Activated CD4-positive, alpha-beta T cell treated with anti-CD3 and anti-CD28 coated beads, Interleukin-2, amount 10 ng/mL, durations not matched to agents 24 days and 14 days (primary cell): Measurements from ENCODE around the gene CAPN3. TPM values are rescaled to one million over a fixed set of nuclear protein-coding genes. Genes with fewer than 3 reads are reported as not detected.

Experiments used
- DNase-seq: peaks from one replicate; pipeline ENCODE4 v3.0.0; 2022
- H3K27ac Mint-ChIP-seq: one replicate; pipeline ENCODE4 v1.8.0; 2022; ENCODE audit warnings: mild to moderate bottlenecking, mixed read lengths
- H3K27me3 Mint-ChIP-seq: one replicate; pipeline ENCODE4 v1.8.0; 2022; ENCODE audit warnings: mixed read lengths
- H3K36me3 Mint-ChIP-seq: one replicate; pipeline ENCODE4 v1.8.0; 2022; ENCODE audit warnings: low read depth, mild to moderate bottlenecking, mixed read lengths
- H3K4me1 Mint-ChIP-seq: one replicate; pipeline ENCODE4 v1.8.0; 2021; ENCODE audit warnings: mixed read lengths
- H3K4me3 Mint-ChIP-seq: one replicate; pipeline ENCODE4 v1.8.0; 2022; ENCODE audit warnings: mild to moderate bottlenecking, moderate library complexity, mixed read lengths
- H3K9me3 Mint-ChIP-seq: one replicate; pipeline ENCODE4 v1.8.0; 2021; ENCODE audit warnings: mixed read lengths
- intact Hi-C: fragments of 100-400 bp; cut with micrococcal nuclease; formaldehyde crosslinking; loops from one replicate; pipeline ENCODE4 v1.15.1; 2023
- total RNA-seq: library from RNA; stranded (reverse); gene quantifications from 2 replicates; pipeline ENCODE4 v1.2.3, GENCODE V29; 2022

Gene CAPN3
- total RNA-seq, 1 donor from 2014 or later: 2.3 TPM

- Mint-ChIP-seq H3K36me3 (peaks cover 48% of the 10 kb centered on the region), H3K4me1 (no peaks in the 10 kb centered on the region), H3K27ac (no peak overlapping the region), H3K27me3 (no peaks in the 10 kb centered on the region), H3K4me3 (no peak overlapping the region), H3K9me3 (no peaks in the 10 kb centered on the region)
- DNase-seq: no peak
- intact Hi-C loops: no loop called here
Measured at GRCh38 chr15:42419369-42419768, 60.1 kb downstream of the CAPN3 start.

- Mint-ChIP-seq H3K9me3 (no peaks in the 10 kb centered on the region), H3K4me1 (no peaks in the 10 kb centered on the region), H3K27ac (no peak overlapping the region), H3K4me3 (no peak overlapping the region), H3K36me3 (peaks cover 53% of the 10 kb centered on the region), H3K27me3 (no peaks in the 10 kb centered on the region)
- DNase-seq: no peak
- intact Hi-C loops: no loop called here
Measured at GRCh38 chr15:42421376-42421775, 62.1 kb downstream of the CAPN3 start.

GRCh38 chr15:42427429-42428223 is 68.3 kb downstream of the CAPN3 start:
- H3K4me1 Mint-ChIP-seq: peaks cover 5% of the 10 kb centered on the region
- no peak for DNase-seq
- intact Hi-C loops: no loop called here
- no peak overlapping the region for H3K27ac Mint-ChIP-seq
- no peaks in the 10 kb centered on the region for H3K9me3 Mint-ChIP-seq
- peaks cover 42% of the 10 kb centered on the region for H3K36me3 Mint-ChIP-seq
- no peaks in the 10 kb centered on the region for H3K27me3 Mint-ChIP-seq
- no peak overlapping the region for H3K4me3 Mint-ChIP-seq

GRCh38 chr15:42444415-42445063 is 85.2 kb downstream of the CAPN3 start:
- Mint-ChIP-seq H3K36me3 (peaks cover 40% of the 10 kb centered on the region), H3K4me3 (no peak overlapping the region), H3K9me3 (no peaks in the 10 kb centered on the region), H3K27me3 (no peaks in the 10 kb centered on the region), H3K4me1 (no peaks in the 10 kb centered on the region), H3K27ac (no peak overlapping the region)
- intact Hi-C loops: no loop called here
- no peak for DNase-seq

GRCh38 chr15:42445551-42445950 is 86.2 kb downstream of the CAPN3 start:
- no peak overlapping the region for H3K4me3 Mint-ChIP-seq
- intact Hi-C loops: no loop called here
- no peak for DNase-seq
- no peaks in the 10 kb centered on the region for H3K27me3 Mint-ChIP-seq
- H3K9me3 Mint-ChIP-seq: no peaks in the 10 kb centered on the region
- no peaks in the 10 kb centered on the region for H3K4me1 Mint-ChIP-seq
- H3K36me3 Mint-ChIP-seq: peaks cover 47% of the 10 kb centered on the region
- no peak overlapping the region for H3K27ac Mint-ChIP-seq

- Mint-ChIP-seq H3K27me3 (no peaks in the 10 kb centered on the region), H3K4me3 (no peak overlapping the region), H3K4me1 (no peaks in the 10 kb centered on the region), H3K9me3 (no peaks in the 10 kb centered on the region), H3K27ac (no peak overlapping the region), H3K36me3 (peaks cover 53% of the 10 kb centered on the region)
- DNase-seq: no peak
- intact Hi-C loops: no loop called here
Measured at GRCh38 chr15:42447599-42447998, 88.3 kb downstream of the CAPN3 start.

- no peak for DNase-seq
- Mint-ChIP-seq H3K4me3 (no peak overlapping the region), H3K36me3 (peaks cover 53% of the 10 kb centered on the region), H3K4me1 (no peaks in the 10 kb centered on the region), H3K27ac (no peak overlapping the region), H3K27me3 (no peaks in the 10 kb centered on the region), H3K9me3 (no peaks in the 10 kb centered on the region)
- intact Hi-C loops: no loop called here
Measured at GRCh38 chr15:42448281-42448680, 89.0 kb downstream of the CAPN3 start.

- no peaks in the 10 kb centered on the region for H3K4me1 Mint-ChIP-seq
- H3K27me3 Mint-ChIP-seq: no peaks in the 10 kb centered on the region
- no peak overlapping the region for H3K27ac Mint-ChIP-seq
- H3K9me3 Mint-ChIP-seq: no peaks in the 10 kb centered on the region
- no peak overlapping the region for H3K4me3 Mint-ChIP-seq
- H3K36me3 Mint-ChIP-seq: peaks cover 44% of the 10 kb centered on the region
- DNase-seq: no peak
- intact Hi-C loops: no loop called here
Measured at GRCh38 chr15:42449770-42450424, 90.6 kb downstream of the CAPN3 start.

GRCh38 chr15:42450425-42450790 is 91.1 kb downstream of the CAPN3 start:
- no peak for DNase-seq
- no peaks in the 10 kb centered on the region for H3K27me3 Mint-ChIP-seq
- no peak overlapping the region for H3K4me3 Mint-ChIP-seq
- no peaks in the 10 kb centered on the region for H3K4me1 Mint-ChIP-seq
- no peak overlapping the region for H3K27ac Mint-ChIP-seq
- H3K36me3 Mint-ChIP-seq: peaks cover 41% of the 10 kb centered on the region
- no peaks in the 10 kb centered on the region for H3K9me3 Mint-ChIP-seq
- intact Hi-C loops: no loop called here

- Mint-ChIP-seq H3K4me1 (peaks cover 4% of the 10 kb centered on the region), H3K4me3 (no peak overlapping the region)
Measured at GRCh38 chr15:42453826-42454225, 94.5 kb downstream of the CAPN3 start.

GRCh38 chr15:42456531-42456930 is 97.2 kb downstream of the CAPN3 start:
- no peaks in the 10 kb centered on the region for H3K27me3 Mint-ChIP-seq
- no peaks in the 10 kb centered on the region for H3K9me3 Mint-ChIP-seq
- peaks cover 7% of the 10 kb centered on the region for H3K36me3 Mint-ChIP-seq
- H3K27ac Mint-ChIP-seq: no peak overlapping the region
- DNase-seq: no peak
- intact Hi-C loops: no loop called here
- no peak overlapping the region for H3K4me3 Mint-ChIP-seq
- peaks cover 6% of the 10 kb centered on the region for H3K4me1 Mint-ChIP-seq

More at GRCh38 chr15:42453826-42454225, 94.5 kb downstream of the CAPN3 start:
- no peak overlapping the region for H3K27ac Mint-ChIP-seq
- DNase-seq: no peak
- H3K9me3 Mint-ChIP-seq: no peaks in the 10 kb centered on the region
- peaks cover 20% of the 10 kb centered on the region for H3K36me3 Mint-ChIP-seq
- intact Hi-C loops: no loop called here
- H3K27me3 Mint-ChIP-seq: no peaks in the 10 kb centered on the region

GRCh38 chr15:42456971-42457370 is 97.7 kb downstream of the CAPN3 start:
- peaks cover 7% of the 10 kb centered on the region for H3K4me1 Mint-ChIP-seq
- DNase-seq: no peak
- H3K36me3 Mint-ChIP-seq: peaks cover 4% of the 10 kb centered on the region
- H3K27ac Mint-ChIP-seq: no peak overlapping the region
- H3K4me3 Mint-ChIP-seq: no peak overlapping the region
- H3K27me3 Mint-ChIP-seq: no peaks in the 10 kb centered on the region
- no peaks in the 10 kb centered on the region for H3K9me3 Mint-ChIP-seq
- intact Hi-C loops: no loop called here

- Mint-ChIP-seq H3K27ac (no peak overlapping the region), H3K9me3 (no peaks in the 10 kb centered on the region), H3K4me1 (peaks cover 7% of the 10 kb centered on the region), H3K4me3 (no peak overlapping the region), H3K27me3 (no peaks in the 10 kb centered on the region), H3K36me3 (peaks cover 4% of the 10 kb centered on the region)
- no peak for DNase-seq
- intact Hi-C loops: no loop called here
Measured at GRCh38 chr15:42457445-42458442, 98.4 kb downstream of the CAPN3 start.
